ENCODE results near the gene LRRC59. TPM values are rescaled to one million over a fixed set of nuclear protein-coding genes. Genes with fewer than 3 reads are reported as not detected.

LRRC59 gene
- total and polyA plus RNA-seq, 3 donors from 2014 or later: 56.0 to 74.4 (median 62.2) TPM

GRCh38 chr17:50363217-50364060 lies 33.9 kb downstream of the LRRC59 start:
- H3K27ac ChIP-seq: no peak overlapping the region
- H3K36me3 ChIP-seq (ENCODE audit: low read depth, missing control alignments): no peaks in the 10 kb centered on the region
- H3K27me3 ChIP-seq: no peaks in the 10 kb centered on the region
- DNase-seq: peak; percentile 65
- intact Hi-C loops (cut with DNase I; ENCODE audit: low total_unique reads): no loop called here
- TF ChIP-seq POLR2A (IDR thresholded peaks at IDR 0.05) (no peak), CTCF (IDR thresholded peaks at IDR 0.05) (no peak)
- H3K4me3 ChIP-seq: no peak overlapping the region
- peaks cover 32% of the 10 kb centered on the region for H3K4me1 ChIP-seq
- WGBS, 2 donors: 58 to 75% methylated on average over 5 to 8 of the region's 8 CpGs
- H3K9me3 ChIP-seq: no peaks in the 10 kb centered on the region

GRCh38 chr17:50362661-50363060 lies 34.7 kb downstream of the LRRC59 start:
- Histone ChIP-seq H3K36me3 (ENCODE audit: low read depth, missing control alignments) (no peaks in the 10 kb centered on the region), H3K27me3 (no peaks in the 10 kb centered on the region), H3K4me3 (no peak overlapping the region), H3K27ac (peak overlapping the region in 1 of 2 donors; percentile 7), H3K9me3 (no peaks in the 10 kb centered on the region), H3K4me1 (peaks cover 32% of the 10 kb centered on the region)
- TF ChIP-seq CTCF (IDR thresholded peaks at IDR 0.05) (no peak), POLR2A (IDR thresholded peaks at IDR 0.05) (no peak)
- DNase-seq: no peak
- 69 to 72% methylated on average over 7 of the region's 7 CpGs for WGBS, 2 donors
- intact Hi-C loops (cut with DNase I; ENCODE audit: low total_unique reads): no loop called here

GRCh38 chr17:50361561-50362480 lies 35.5 kb downstream of the LRRC59 start:
- Histone ChIP-seq H3K36me3 (ENCODE audit: low read depth, missing control alignments) (no peaks in the 10 kb centered on the region), H3K4me1 (peaks cover 32% of the 10 kb centered on the region), H3K4me3 (no peak overlapping the region), H3K27me3 (no peaks in the 10 kb centered on the region), H3K9me3 (no peaks in the 10 kb centered on the region), H3K27ac (peak overlapping the region in 1 of 2 donors; percentile 7)
- WGBS, 2 donors: 48 to 51% methylated on average over 10 to 11 of the region's 11 CpGs
- peak; percentile 75 for DNase-seq
- TF ChIP-seq POLR2A (IDR thresholded peaks at IDR 0.05): no peak
- TF ChIP-seq CTCF (IDR thresholded peaks at IDR 0.05): peak; percentile 40 to 71 (median 64)
- intact Hi-C loops (cut with DNase I; ENCODE audit: low total_unique reads): no loop called here

- Histone ChIP-seq H3K36me3 (ENCODE audit: low read depth, missing control alignments) (no peaks in the 10 kb centered on the region), H3K27ac (peak overlapping the region; percentile 22 to 64), H3K27me3 (no peaks in the 10 kb centered on the region), H3K4me1 (peaks cover 32% of the 10 kb centered on the region), H3K9me3 (no peaks in the 10 kb centered on the region), H3K4me3 (no peak overlapping the region)
- 89 to 91% methylated on average over 8 to 11 of the region's 11 CpGs for WGBS, 2 donors
- no peak for DNase-seq
- intact Hi-C loops (cut with DNase I; ENCODE audit: low total_unique reads): no loop called here
- TF ChIP-seq CTCF (IDR thresholded peaks at IDR 0.05) (no peak), POLR2A (IDR thresholded peaks at IDR 0.05) (no peak)
These were observed 36.7 kb downstream of the LRRC59 start for GRCh38 chr17:50360486-50361115.
